ENCODE measurements around the gene SNX13. TPM values are rescaled to one million over a fixed set of nuclear protein-coding genes. Genes with fewer than 3 reads are reported as not detected.

Gene SNX13
- total and polyA plus RNA-seq, 5 donors from 2014 or later = 11.9 to 32.5 (median 13.0) TPM

DNA sequence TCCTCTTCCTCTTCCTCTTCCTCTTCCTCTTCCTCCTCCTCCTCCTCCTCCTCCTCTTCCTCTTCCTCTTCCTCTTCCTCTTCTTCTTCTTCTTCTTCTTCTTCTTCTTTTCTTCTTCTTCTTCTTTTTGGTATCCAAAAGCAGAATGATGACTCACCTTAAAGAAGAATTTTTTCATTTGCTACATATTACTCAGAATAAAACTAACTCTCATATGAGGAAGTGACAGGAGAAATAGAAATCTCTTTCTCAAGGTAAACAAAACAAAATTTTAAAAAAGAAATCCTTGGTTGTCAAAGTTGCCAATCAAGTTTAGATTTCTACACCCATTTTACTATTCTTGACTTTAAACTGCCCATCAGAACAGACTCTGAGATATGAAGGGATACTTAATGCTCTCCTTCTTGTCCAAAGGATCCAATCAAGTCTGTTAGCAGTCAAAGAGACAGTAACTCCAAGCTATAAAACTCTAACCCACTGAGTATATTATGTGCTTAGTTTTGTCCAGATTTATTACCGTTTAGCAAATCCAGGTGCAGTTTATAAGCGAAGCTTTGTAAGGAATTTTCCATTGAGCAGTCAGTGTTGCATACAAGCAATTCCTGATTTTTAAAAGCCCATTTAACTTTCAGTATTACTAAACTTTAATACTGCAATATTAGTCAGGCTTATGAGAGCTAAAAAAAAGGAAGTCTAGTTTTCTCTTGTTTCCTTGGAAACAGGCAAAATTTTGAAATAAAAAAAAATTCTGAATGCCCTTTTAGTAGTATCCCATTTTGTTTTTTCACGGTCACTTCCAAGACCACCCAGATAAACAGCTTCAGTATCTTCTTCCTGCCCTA lies 43.1 kb upstream of the SNX13 start:
- no peak for DNase-seq
- Mint-ChIP-seq H3K36me3 (no peaks in the 10 kb centered on the region), H3K9me3 (peaks cover 0 to 6% (median 2%) of the 10 kb centered on the region in 7 donors), H3K27ac (no peak overlapping the region), H3K27me3 (no peaks in the 10 kb centered on the region), H3K4me3 (no peak overlapping the region), H3K4me1 (peaks cover 0 to 5% (median 2%) of the 10 kb centered on the region in 4 donors)
- no peak for ATAC-seq (ENCODE audit: low read depth in 2 of 2)
- Histone ChIP-seq H3K4me1 (ENCODE audit: control insufficient read depth, insufficient read depth, low read length, poor library complexity, severe bottlenecking) (no peaks in the 10 kb centered on the region), H3K27ac (ENCODE audit: insufficient read depth, low read length, poor library complexity, severe bottlenecking) (no peak overlapping the region), H3K4me3 (ENCODE audit: low read depth, low read length) (no peak overlapping the region), H3K9me3 (ENCODE audit: control insufficient read depth in 2 of 2, low read length in 2 of 2) (no peaks in the 10 kb centered on the region), H3K27me3 (ENCODE audit: control insufficient read depth, insufficient read depth, low read length) (no peaks in the 10 kb centered on the region), H3K36me3 (ENCODE audit: control insufficient read depth, insufficient read depth, low read length) (no peaks in the 10 kb centered on the region)

DNA sequence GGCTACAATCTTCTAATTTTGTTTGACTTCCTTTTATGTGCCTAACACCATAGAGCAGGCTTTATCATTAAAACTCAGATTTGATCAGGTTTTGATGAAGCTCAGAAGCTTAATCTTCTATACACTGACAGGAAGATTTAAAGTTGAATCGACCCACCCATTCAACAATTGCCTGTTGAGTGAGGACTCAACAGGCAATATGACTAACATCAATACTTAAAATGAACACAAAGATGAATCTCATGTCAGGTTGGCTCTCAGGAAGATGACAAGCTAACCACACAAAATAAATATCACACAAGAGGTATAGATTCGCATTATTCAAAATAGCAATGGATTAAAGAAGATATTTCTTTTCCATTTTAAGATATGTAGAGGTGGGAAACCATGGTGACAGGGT lies 36.7 kb upstream of the SNX13 start:
- H3K27ac ChIP-seq (ENCODE audit: insufficient read depth, low read length, poor library complexity, severe bottlenecking) = no peak overlapping the region
- no peaks in the 10 kb centered on the region for H3K36me3 ChIP-seq (ENCODE audit: control insufficient read depth, insufficient read depth, low read length)
- no peaks in the 10 kb centered on the region for H3K9me3 ChIP-seq (ENCODE audit: control insufficient read depth in 2 of 2, low read length in 2 of 2)
- no peak for DNase-seq
- Mint-ChIP-seq H3K4me1 (no peaks in the 10 kb centered on the region), H3K27ac (no peak overlapping the region), H3K4me3 (no peak overlapping the region), H3K9me3 (peaks cover 0 to 3% (median 0%) of the 10 kb centered on the region in 7 donors), H3K36me3 (no peaks in the 10 kb centered on the region), H3K27me3 (peaks cover 14% of the 10 kb centered on the region)
- no peaks in the 10 kb centered on the region for H3K4me1 ChIP-seq (ENCODE audit: control insufficient read depth, insufficient read depth, low read length, poor library complexity, severe bottlenecking)
- H3K27me3 ChIP-seq (ENCODE audit: control insufficient read depth, insufficient read depth, low read length) = no peaks in the 10 kb centered on the region
- H3K4me3 ChIP-seq (ENCODE audit: low read depth, low read length) = no peak overlapping the region
- no peak for ATAC-seq (ENCODE audit: low read depth in 2 of 2)

DNA sequence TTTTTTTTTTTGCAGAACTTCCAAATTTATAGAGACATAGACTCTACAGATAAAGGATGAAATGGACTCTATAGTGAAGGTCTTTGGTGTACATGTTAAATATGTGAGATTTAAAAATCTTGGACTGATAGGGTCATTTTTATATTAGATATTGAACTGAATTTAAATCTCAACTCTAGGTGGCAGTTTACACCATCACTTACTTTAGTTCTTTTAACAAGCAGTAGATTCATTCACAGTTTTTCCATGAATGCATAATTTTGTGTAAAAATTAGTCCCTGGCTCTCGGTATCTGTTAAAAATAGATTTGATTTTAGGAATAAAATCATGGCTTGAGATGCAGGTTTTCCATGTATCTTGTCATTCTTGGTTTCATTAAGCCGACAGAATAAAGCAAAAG lies 31.1 kb upstream of the SNX13 start:
- Mint-ChIP-seq H3K27ac (no peak overlapping the region), H3K36me3 (no peaks in the 10 kb centered on the region), H3K27me3 (peaks cover 19% of the 10 kb centered on the region), H3K4me3 (no peak overlapping the region), H3K9me3 (peaks cover 0 to 3% (median 0%) of the 10 kb centered on the region in 7 donors), H3K4me1 (no peaks in the 10 kb centered on the region)
- DNase-seq (no peak), ATAC-seq (ENCODE audit: low read depth in 2 of 2) (no peak)
- Histone ChIP-seq H3K36me3 (ENCODE audit: control insufficient read depth, insufficient read depth, low read length) (no peaks in the 10 kb centered on the region), H3K4me1 (ENCODE audit: control insufficient read depth, insufficient read depth, low read length, poor library complexity, severe bottlenecking) (no peaks in the 10 kb centered on the region), H3K27me3 (ENCODE audit: control insufficient read depth, insufficient read depth, low read length) (peaks cover 17% of the 10 kb centered on the region), H3K4me3 (ENCODE audit: low read depth, low read length) (no peak overlapping the region), H3K27ac (ENCODE audit: insufficient read depth, low read length, poor library complexity, severe bottlenecking) (no peak overlapping the region), H3K9me3 (ENCODE audit: control insufficient read depth in 2 of 2, low read length in 2 of 2) (no peaks in the 10 kb centered on the region)

DNA sequence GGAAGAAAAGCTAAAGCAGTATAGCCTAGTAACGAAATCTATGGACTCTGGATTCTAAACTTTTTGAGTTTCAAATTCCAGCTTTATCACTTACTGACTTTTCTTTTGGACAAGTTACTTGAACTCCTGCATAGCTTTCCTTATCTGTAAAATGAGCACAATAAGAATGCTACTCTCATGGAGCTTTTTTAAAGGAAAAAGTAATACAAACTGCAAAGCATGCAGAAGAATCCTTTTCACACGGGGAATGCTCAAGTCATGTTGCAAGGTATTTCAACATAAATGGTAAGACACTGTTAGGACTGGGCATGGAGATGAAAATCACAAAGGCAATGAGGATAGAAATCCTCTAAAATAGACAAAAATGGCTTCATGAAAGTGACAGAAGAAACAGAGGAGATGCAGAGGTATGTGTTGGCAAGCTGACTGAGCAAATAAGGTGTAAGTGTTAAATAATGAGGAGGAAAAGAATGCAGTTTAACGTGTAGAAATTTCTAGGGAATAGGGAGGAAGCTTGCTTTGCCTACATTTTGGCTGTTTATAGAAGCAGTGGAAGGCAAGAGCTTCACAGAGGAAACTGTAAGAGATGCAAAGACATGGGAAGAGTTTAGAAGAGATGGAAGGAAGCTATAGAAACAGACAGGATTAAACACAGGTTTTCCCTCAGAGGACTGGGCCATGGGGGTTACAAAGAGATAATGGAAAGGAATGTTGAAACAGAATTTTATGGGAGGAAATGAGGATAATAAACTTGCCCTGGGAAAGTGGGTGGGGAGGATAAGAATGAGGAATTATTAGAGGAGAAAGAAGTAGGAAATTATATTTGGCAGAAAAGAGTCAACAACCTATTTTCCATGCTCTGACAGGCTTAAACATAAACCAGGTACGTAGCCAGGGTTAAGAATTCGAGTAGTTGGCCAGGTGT lies 28.8 kb upstream of the SNX13 start:
- no peaks in the 10 kb centered on the region for H3K4me1 ChIP-seq (ENCODE audit: control insufficient read depth, insufficient read depth, low read length, poor library complexity, severe bottlenecking)
- no peaks in the 10 kb centered on the region for H3K4me1 Mint-ChIP-seq
- peaks cover 0 to 3% (median 0%) of the 10 kb centered on the region in 7 donors for H3K9me3 Mint-ChIP-seq
- DNase-seq = no peak
- peaks cover 14% of the 10 kb centered on the region for H3K27me3 Mint-ChIP-seq
- no peak overlapping the region for H3K4me3 ChIP-seq (ENCODE audit: low read depth, low read length)
- peaks cover 17% of the 10 kb centered on the region for H3K27me3 ChIP-seq (ENCODE audit: control insufficient read depth, insufficient read depth, low read length)
- H3K27ac Mint-ChIP-seq = no peak overlapping the region
- H3K36me3 ChIP-seq (ENCODE audit: control insufficient read depth, insufficient read depth, low read length) = no peaks in the 10 kb centered on the region
- no peak overlapping the region for H3K4me3 Mint-ChIP-seq
- no peaks in the 10 kb centered on the region for H3K36me3 Mint-ChIP-seq
- no peaks in the 10 kb centered on the region for H3K9me3 ChIP-seq (ENCODE audit: control insufficient read depth in 2 of 2, low read length in 2 of 2)
- ATAC-seq (ENCODE audit: low read depth in 2 of 2) = no peak
- H3K27ac ChIP-seq (ENCODE audit: insufficient read depth, low read length, poor library complexity, severe bottlenecking) = no peak overlapping the region

DNA sequence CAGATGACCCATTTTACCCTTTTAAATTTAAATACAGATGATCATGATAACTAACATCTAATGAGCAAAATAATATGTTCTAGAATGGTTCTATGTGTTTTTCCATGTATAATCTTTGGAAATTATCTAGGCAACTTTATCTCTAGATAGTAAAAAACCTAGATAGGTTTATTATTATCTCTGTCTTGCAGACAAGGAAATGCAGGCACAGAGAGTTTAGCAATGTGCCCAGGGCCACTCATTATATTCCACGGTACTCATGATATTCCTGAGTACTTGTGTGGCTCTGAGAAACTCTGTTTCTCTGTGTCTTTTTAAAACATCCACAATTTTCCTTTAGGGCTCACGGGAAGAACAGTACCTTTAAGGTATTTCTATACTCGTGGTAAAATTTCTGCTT lies 26.4 kb upstream of the SNX13 start:
- Histone ChIP-seq H3K27me3 (ENCODE audit: control insufficient read depth, insufficient read depth, low read length) (peaks cover 19% of the 10 kb centered on the region), H3K9me3 (ENCODE audit: control insufficient read depth in 2 of 2, low read length in 2 of 2) (no peaks in the 10 kb centered on the region), H3K36me3 (ENCODE audit: control insufficient read depth, insufficient read depth, low read length) (no peaks in the 10 kb centered on the region), H3K27ac (ENCODE audit: insufficient read depth, low read length, poor library complexity, severe bottlenecking) (no peak overlapping the region), H3K4me3 (ENCODE audit: low read depth, low read length) (no peak overlapping the region), H3K4me1 (ENCODE audit: control insufficient read depth, insufficient read depth, low read length, poor library complexity, severe bottlenecking) (no peaks in the 10 kb centered on the region)
- Mint-ChIP-seq H3K27me3 (peaks cover 21% of the 10 kb centered on the region), H3K9me3 (peaks cover 0 to 3% (median 0%) of the 10 kb centered on the region in 7 donors), H3K4me1 (no peaks in the 10 kb centered on the region), H3K27ac (no peak overlapping the region), H3K4me3 (no peak overlapping the region), H3K36me3 (no peaks in the 10 kb centered on the region)
- DNase-seq (no peak), ATAC-seq (ENCODE audit: low read depth in 2 of 2) (no peak)

DNA sequence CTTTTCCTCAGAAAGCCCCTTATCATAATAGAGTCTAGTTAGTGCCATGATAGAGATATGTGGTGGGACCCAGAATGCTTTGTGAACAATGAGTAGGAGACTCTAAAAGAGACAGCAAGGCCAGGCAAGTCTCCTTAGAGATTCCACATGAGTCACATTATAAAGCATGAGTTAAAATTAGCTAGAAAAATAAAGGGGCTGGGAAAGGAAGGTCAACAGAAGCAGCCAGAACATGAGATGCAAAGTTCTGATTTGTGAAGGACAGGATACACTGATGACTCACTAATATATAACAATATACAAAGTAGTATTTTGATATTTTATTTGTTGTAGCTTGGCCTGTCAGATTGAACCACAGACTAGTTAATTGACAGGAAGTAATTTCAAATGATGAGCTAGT lies 25.3 kb upstream of the SNX13 start:
- no peaks in the 10 kb centered on the region for H3K36me3 Mint-ChIP-seq

DNA sequence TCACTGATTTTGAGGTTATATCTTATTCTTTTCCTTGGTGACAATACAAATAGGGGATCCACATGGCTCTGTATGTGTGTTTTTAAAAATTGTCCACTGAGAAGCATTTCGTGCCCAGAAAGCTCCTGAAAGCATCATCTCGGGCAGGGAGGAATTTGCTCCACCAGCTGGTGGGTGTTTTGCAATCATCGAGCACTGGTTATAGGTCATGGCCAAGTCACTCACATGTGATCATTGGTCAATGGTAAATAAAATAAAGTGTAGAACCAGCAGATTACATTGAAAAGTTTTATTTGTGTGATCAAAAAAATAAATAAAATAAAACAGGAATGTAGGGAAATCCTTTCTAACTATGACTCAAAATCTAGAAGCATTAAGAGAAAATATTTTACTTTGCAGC lies 23.0 kb upstream of the SNX13 start:
- no peaks in the 10 kb centered on the region for H3K36me3 Mint-ChIP-seq

More for the DNA sequence above, 25.3 kb upstream of the SNX13 start:
- Histone ChIP-seq H3K4me1 (ENCODE audit: control insufficient read depth, insufficient read depth, low read length, poor library complexity, severe bottlenecking) (no peaks in the 10 kb centered on the region), H3K27me3 (ENCODE audit: control insufficient read depth, insufficient read depth, low read length) (peaks cover 19% of the 10 kb centered on the region), H3K36me3 (ENCODE audit: control insufficient read depth, insufficient read depth, low read length) (no peaks in the 10 kb centered on the region), H3K9me3 (ENCODE audit: control insufficient read depth in 2 of 2, low read length in 2 of 2) (no peaks in the 10 kb centered on the region), H3K4me3 (ENCODE audit: low read depth, low read length) (no peak overlapping the region), H3K27ac (ENCODE audit: insufficient read depth, low read length, poor library complexity, severe bottlenecking) (no peak overlapping the region)
- peaks cover 28% of the 10 kb centered on the region for H3K27me3 Mint-ChIP-seq
- H3K4me3 Mint-ChIP-seq = no peak overlapping the region
- no peaks in the 10 kb centered on the region for H3K4me1 Mint-ChIP-seq
- DNase-seq (no peak), ATAC-seq (ENCODE audit: low read depth in 2 of 2) (no peak)
- peaks cover 0 to 3% (median 0%) of the 10 kb centered on the region in 7 donors for H3K9me3 Mint-ChIP-seq
- H3K27ac Mint-ChIP-seq = no peak overlapping the region

More for the DNA sequence above, 23.0 kb upstream of the SNX13 start:
- Mint-ChIP-seq H3K4me1 (no peaks in the 10 kb centered on the region), H3K27me3 (peaks cover 25% of the 10 kb centered on the region), H3K9me3 (peaks cover 0 to 3% (median 0%) of the 10 kb centered on the region in 7 donors), H3K4me3 (no peak overlapping the region), H3K27ac (no peak overlapping the region)
- DNase-seq (no peak), ATAC-seq (ENCODE audit: low read depth in 2 of 2) (no peak)
- no peaks in the 10 kb centered on the region for H3K4me1 ChIP-seq (ENCODE audit: control insufficient read depth, insufficient read depth, low read length, poor library complexity, severe bottlenecking)
- no peak overlapping the region for H3K27ac ChIP-seq (ENCODE audit: insufficient read depth, low read length, poor library complexity, severe bottlenecking)
- H3K27me3 ChIP-seq (ENCODE audit: control insufficient read depth, insufficient read depth, low read length) = peaks cover 12% of the 10 kb centered on the region
- no peaks in the 10 kb centered on the region for H3K9me3 ChIP-seq (ENCODE audit: control insufficient read depth in 2 of 2, low read length in 2 of 2)
- no peaks in the 10 kb centered on the region for H3K36me3 ChIP-seq (ENCODE audit: control insufficient read depth, insufficient read depth, low read length)
- H3K4me3 ChIP-seq (ENCODE audit: low read depth, low read length) = no peak overlapping the region
